Nephron progenitor cell (in vitro differentiated cells): ENCODE data around the gene TAF4B.
"Not testable (repeated sequence)": the region's sequence is repeated elsewhere in the genome, so short reads cannot be mapped to it uniquely, and the experiment has no call there.

Experiments used
- DNase-seq: peaks from one replicate; pipeline ENCODE4 v3.0.0; 2021
- H3K27ac Mint-ChIP-seq: 2 replicates; pipeline ENCODE4 v1.8.0; 2021; ENCODE audit warnings: mild to moderate bottlenecking, moderate library complexity, mixed read lengths
- H3K27me3 Mint-ChIP-seq: 2 replicates; pipeline ENCODE4 v1.8.0; 2021; ENCODE audit warnings: mild to moderate bottlenecking, low read depth, mixed read lengths; ENCODE audit not compliant: poor library complexity
- H3K36me3 Mint-ChIP-seq: 2 replicates; pipeline ENCODE4 v1.8.0; 2021; ENCODE audit warnings: low read depth, mixed read lengths
- H3K4me1 Mint-ChIP-seq: 2 replicates; pipeline ENCODE4 v1.8.0; 2021; ENCODE audit warnings: mixed read lengths
- H3K4me3 Mint-ChIP-seq: 2 replicates; pipeline ENCODE4 v1.8.0; 2021; ENCODE audit warnings: mild to moderate bottlenecking, moderate library complexity, mixed read lengths
- H3K9me3 Mint-ChIP-seq: 2 replicates; pipeline ENCODE4 v1.8.0; 2021; ENCODE audit warnings: mild to moderate bottlenecking, moderate library complexity, mixed read lengths
- TF ChIP-seq, protein P1 (sequence below): fragments of 200-600 bp; sonication (generic); IDR thresholded peaks from 2 replicates; pipeline ENCODE4 v1.5.0; 2021; ENCODE audit warnings: antibody characterized with exemption

The TAF4B gene

DNA sequence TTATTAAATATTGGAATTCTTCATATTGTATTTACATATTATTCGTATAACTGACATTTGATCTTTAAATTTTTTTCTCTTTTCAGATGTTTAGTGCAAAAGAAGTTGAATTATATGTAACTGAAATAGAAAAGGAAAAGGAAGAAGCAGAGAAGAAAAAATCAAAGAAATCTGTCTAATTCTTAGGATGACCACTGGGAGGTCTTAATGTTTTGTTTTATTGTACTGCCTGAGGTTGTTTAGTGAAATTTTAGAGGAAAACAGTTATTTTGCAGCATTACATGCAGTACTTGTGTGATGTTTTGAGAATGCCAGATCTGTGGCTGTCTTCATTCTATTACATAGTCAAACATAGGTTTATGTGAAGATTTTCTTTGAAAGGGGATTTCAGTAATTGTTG, 34.0 kb upstream of the TAF4B start:
- TF ChIP-seq, protein P1, sequence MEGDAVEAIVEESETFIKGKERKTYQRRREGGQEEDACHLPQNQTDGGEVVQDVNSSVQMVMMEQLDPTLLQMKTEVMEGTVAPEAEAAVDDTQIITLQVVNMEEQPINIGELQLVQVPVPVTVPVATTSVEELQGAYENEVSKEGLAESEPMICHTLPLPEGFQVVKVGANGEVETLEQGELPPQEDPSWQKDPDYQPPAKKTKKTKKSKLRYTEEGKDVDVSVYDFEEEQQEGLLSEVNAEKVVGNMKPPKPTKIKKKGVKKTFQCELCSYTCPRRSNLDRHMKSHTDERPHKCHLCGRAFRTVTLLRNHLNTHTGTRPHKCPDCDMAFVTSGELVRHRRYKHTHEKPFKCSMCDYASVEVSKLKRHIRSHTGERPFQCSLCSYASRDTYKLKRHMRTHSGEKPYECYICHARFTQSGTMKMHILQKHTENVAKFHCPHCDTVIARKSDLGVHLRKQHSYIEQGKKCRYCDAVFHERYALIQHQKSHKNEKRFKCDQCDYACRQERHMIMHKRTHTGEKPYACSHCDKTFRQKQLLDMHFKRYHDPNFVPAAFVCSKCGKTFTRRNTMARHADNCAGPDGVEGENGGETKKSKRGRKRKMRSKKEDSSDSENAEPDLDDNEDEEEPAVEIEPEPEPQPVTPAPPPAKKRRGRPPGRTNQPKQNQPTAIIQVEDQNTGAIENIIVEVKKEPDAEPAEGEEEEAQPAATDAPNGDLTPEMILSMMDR, result no peak
- Mint-ChIP-seq H3K36me3 (no peaks in the 10 kb centered on the region), H3K27me3 (peaks cover 6% of the 10 kb centered on the region), H3K4me3 (no peak overlapping the region), H3K9me3 (peaks cover 10% of the 10 kb centered on the region), H3K4me1 (no peaks in the 10 kb centered on the region), H3K27ac (no peak overlapping the region)
- no peak for DNase-seq

DNA sequence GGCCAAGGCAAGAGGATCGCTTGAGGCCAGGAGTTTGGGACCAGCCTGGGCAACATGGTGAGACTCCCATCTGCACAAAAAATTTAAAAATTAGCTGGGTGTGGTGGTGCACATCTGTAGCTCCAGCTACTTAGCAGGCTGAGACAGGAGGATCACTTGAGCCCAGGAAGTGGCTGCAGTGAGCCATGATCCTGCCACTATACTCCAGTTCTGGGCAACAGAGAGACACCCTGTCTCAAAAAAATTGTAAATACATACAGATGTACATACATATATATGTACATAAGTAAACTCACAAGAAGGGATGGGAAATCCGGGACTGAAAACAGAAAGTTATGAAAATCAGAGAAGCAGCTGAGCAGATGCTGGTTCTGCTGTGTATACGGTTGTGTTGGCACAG, 29.6 kb upstream of the TAF4B start:
- no peak overlapping the region for H3K27ac Mint-ChIP-seq
- peaks cover 9% of the 10 kb centered on the region for H3K27me3 Mint-ChIP-seq
- H3K4me1 Mint-ChIP-seq, result no peaks in the 10 kb centered on the region
- no peaks in the 10 kb centered on the region for H3K36me3 Mint-ChIP-seq
- H3K9me3 Mint-ChIP-seq, result peaks cover 12% of the 10 kb centered on the region
- no peak overlapping the region for H3K4me3 Mint-ChIP-seq
- DNase-seq, result no peak
- TF ChIP-seq, protein P1, result no peak

DNA sequence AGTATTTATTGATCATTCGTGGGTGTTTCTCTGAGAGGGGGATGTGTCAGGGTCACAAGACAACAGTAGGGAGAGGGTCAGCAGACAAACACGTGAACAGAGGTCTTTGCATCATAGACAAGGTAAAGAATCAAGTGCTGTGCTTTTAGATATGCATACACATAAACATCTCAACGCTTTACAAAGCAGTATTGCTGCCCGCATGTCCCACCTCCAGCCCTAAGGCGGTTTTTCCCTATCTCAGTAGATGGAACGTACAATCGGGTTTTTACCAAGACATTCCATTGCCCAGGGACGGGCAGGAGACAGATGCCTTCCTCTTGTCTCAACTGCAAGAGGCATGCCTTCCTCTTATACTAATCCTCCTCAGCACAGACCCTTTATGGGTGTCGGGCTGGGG, 24.2 kb upstream of the TAF4B start:
- not testable (repeated sequence) for H3K36me3 Mint-ChIP-seq, H3K27ac Mint-ChIP-seq, H3K4me3 Mint-ChIP-seq, DNase-seq
- Mint-ChIP-seq H3K4me1 (peaks cover 17% of the 10 kb centered on the region), H3K27me3 (peaks cover 16% of the 10 kb centered on the region), H3K9me3 (peaks cover 15% of the 10 kb centered on the region)

DNA sequence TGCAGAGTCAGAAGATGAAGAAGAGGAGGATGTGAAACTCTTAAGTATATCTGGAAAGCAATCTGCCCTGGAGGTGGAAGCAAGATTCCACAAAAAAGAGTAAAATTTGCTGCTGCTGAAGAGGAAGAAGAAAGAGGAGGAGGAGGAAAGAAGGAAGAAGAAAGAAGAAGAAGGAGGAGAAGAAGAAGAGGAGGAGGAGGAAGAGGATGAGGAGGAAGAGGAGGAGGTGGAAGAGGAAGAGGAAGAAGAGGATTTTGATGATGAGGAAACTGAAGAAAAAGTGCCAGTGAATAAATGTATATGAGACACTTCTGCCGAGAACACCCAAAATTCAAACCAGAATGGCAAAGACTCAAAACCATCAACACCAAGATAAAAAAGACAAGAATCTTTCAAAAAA, 20.9 kb upstream of the TAF4B start:
- H3K4me1 Mint-ChIP-seq, result peaks cover 30% of the 10 kb centered on the region
- TF ChIP-seq, protein P1, result no peak
- H3K36me3 Mint-ChIP-seq, result no peaks in the 10 kb centered on the region
- no peak overlapping the region for H3K27ac Mint-ChIP-seq
- peaks cover 15% of the 10 kb centered on the region for H3K27me3 Mint-ChIP-seq
- H3K4me3 Mint-ChIP-seq, result no peak overlapping the region
- H3K9me3 Mint-ChIP-seq, result peaks cover 12% of the 10 kb centered on the region
- DNase-seq, result no peak

DNA sequence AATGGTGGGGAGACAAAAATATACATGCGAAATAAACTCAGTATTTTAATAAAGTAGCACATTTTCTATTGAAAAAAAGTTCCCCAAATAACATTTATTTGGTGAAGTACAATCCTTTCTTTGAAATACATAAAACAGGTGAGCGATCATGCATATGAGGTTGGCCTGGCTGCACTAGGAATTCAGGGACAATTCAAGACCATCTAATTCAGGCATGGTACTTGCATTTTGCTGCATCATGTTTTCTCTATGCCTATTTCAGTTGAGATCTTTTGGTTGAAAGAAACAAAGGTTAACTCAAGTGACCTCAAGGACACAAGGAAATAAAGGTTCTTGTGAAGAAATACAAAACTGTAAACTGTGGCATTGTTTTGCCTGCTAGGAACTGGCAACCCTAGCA, 19.8 kb upstream of the TAF4B start:
- Mint-ChIP-seq H3K9me3 (peaks cover 4% of the 10 kb centered on the region), H3K4me3 (no peak overlapping the region), H3K27ac (no peak overlapping the region), H3K36me3 (no peaks in the 10 kb centered on the region), H3K4me1 (peaks cover 30% of the 10 kb centered on the region), H3K27me3 (peaks cover 15% of the 10 kb centered on the region)
- no peak for DNase-seq
- TF ChIP-seq, protein P1, result no peak

DNA sequence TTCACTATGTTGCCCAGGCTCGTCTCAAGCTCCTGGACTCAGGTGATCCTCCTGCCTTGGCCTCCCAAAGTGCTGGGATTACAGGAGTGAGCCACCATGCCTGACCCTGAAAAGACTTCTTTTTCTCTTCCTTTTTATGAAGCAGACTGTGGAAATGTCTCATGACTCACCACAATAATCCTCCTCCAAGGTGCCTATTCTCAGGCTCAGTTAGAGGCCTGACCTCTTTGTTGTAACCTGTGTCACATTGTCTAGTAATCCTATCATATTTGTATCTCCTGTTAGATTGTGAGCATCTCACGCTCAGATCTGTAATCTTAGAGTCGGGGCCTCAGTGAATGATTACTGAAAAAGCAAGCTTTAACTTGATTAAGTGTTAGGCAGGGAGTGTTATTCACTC, 18.3 kb upstream of the TAF4B start:
- no peaks in the 10 kb centered on the region for H3K9me3 Mint-ChIP-seq
- no peak overlapping the region for H3K4me3 Mint-ChIP-seq
- no peaks in the 10 kb centered on the region for H3K36me3 Mint-ChIP-seq

More for the DNA sequence above, 18.3 kb upstream of the TAF4B start:
- Mint-ChIP-seq H3K27me3 (peaks cover 15% of the 10 kb centered on the region), H3K4me1 (peaks cover 30% of the 10 kb centered on the region), H3K27ac (peak overlapping the region; percentile 58)
- TF ChIP-seq, protein P1, result no peak
- no peak for DNase-seq
